Peyer's patch (tissue), 4 donors: ENCODE data around the gene SFXN3.
A peak's percentile ranks its signal among the peaks of the same experiment; 100 is the strongest.

ENCODE experiments used
- CTCF ChIP-seq, 6 experiments: fragments of 450-650 bp in 4 of 6; fragments of 200-600 bp in 2 of 6; sonication (generic) in 1 of 6; IDR thresholded peaks; one replicate each; pipeline ENCODE4 v1.5.1; 2017 to 2019; ENCODE audit warnings: antibody characterized with exemption in 6 of 6, mild to moderate bottlenecking in 3 of 6, moderate library complexity in 1 of 6
- POLR2A ChIP-seq, 2 donors: fragments of 450-650 bp; IDR thresholded peaks; one replicate each; pipeline ENCODE4 v1.5.1; 2017; ENCODE audit warnings: antibody characterized with exemption in 2 of 2, mild to moderate bottlenecking in 2 of 2, moderate library complexity in 2 of 2

- TF ChIP-seq CTCF (IDR thresholded peaks at IDR 0.05) = peak; percentile 58 to 93 (median 91)
- TF ChIP-seq POLR2A (IDR thresholded peaks at IDR 0.05) = peak; percentile 25 to 28
These were observed 33.5 kb upstream of the SFXN3 start for GRCh38 chr10:100997360-100998182.
